HG02642 (cell line): ENCODE measurements around the gene STRADB.
"Not testable (repeated sequence)": the region's sequence is repeated elsewhere in the genome, so short reads cannot be mapped to it uniquely, and the experiment has no call there.

Experiments used
- ATAC-seq: cut with Tn5 transposase; IDR thresholded peaks from one replicate; pipeline ENCODE4 v1.9.1; 2021; ENCODE audit warnings: mild to moderate bottlenecking; ENCODE audit not compliant: unreplicated experiment, poor library complexity

Gene STRADB

GRCh38 chr2:201451292-201452057, at the start of gene STRADB, which contains the start of gene TRAK2:
STRADB (plus strand) TSS chr2:201451740; CDS start chr2:201454841, 3,101 bp downstream.
TRAK2 (minus strand) TSS chr2:201451458; CDS start chr2:201420507, 30,951 bp downstream.
- peak; percentile 96 for ATAC-seq

GRCh38 chr2:201401815-201402214, 49.7 kb upstream of the STRADB start:
- no peak for ATAC-seq

GRCh38 chr2:201402651-201403562, 48.6 kb upstream of the STRADB start:
- ATAC-seq: no peak

- no peak for ATAC-seq
These were observed 47.7 kb upstream of the STRADB start for GRCh38 chr2:201403880-201404279.

- no peak for ATAC-seq
These were observed 46.8 kb upstream of the STRADB start for GRCh38 chr2:201404699-201405280.

- ATAC-seq: no peak
These were observed 45.4 kb upstream of the STRADB start for GRCh38 chr2:201406077-201406662.

- no peak for ATAC-seq
These were observed 44.3 kb upstream of the STRADB start for GRCh38 chr2:201407265-201407664.

GRCh38 chr2:201408931-201409330, 42.6 kb upstream of the STRADB start:
- ATAC-seq: no peak

- ATAC-seq: no peak
These were observed 40.1 kb upstream of the STRADB start for GRCh38 chr2:201411421-201411820.

- no peak for ATAC-seq
These were observed 38.4 kb upstream of the STRADB start for GRCh38 chr2:201413143-201413542.

- no peak for ATAC-seq
These were observed 38.0 kb upstream of the STRADB start for GRCh38 chr2:201413552-201413951.

GRCh38 chr2:201414099-201415023, 37.2 kb upstream of the STRADB start:
- ATAC-seq: peak; percentile 77

GRCh38 chr2:201415149-201415548, 36.4 kb upstream of the STRADB start:
- no peak for ATAC-seq

- no peak for ATAC-seq
These were observed 32.4 kb upstream of the STRADB start for GRCh38 chr2:201419057-201419635.

GRCh38 chr2:201419986-201420385, 31.6 kb upstream of the STRADB start:
- no peak for ATAC-seq

GRCh38 chr2:201420442-201421113, 31.0 kb upstream of the STRADB start:
- ATAC-seq: no peak

- ATAC-seq: no peak
These were observed 25.6 kb upstream of the STRADB start for GRCh38 chr2:201425952-201426351.

- ATAC-seq: not testable (repeated sequence)
These were observed 23.2 kb upstream of the STRADB start for GRCh38 chr2:201428366-201428765.
